ENCODE data around the gene LTBP1. TPM values are rescaled to one million over a fixed set of nuclear protein-coding genes. Genes with fewer than 3 reads are reported as not detected.

Gene LTBP1
- total RNA-seq, 2 donors from 2014 or later, result 25.9 to 99.8 TPM

DNA sequence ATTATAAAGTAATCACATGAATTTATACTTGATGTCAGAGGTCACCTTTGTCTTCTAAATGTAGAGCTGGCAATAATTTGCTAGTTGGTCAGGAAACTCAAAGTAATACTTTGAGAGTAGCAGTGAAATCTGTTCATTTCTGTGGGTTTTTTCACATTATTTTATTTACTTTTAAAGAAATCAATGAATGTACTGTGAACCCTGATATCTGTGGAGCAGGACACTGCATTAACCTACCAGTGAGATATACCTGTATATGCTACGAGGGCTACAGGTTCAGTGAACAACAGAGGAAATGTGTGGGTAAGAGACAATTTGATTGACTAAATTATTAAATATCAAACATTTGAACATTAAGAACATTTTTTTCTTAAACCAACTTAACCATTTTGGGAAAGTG, 326.7 kb downstream of the LTBP1 start:
- no peaks in the 10 kb centered on the region for H3K36me3 ChIP-seq
- WGBS, result 90% methylated on average over 1 of the region's 1 CpG
- no peak for TF ChIP-seq POLR2A (IDR thresholded peaks at IDR 0.05)
- no peak for TF ChIP-seq POLR2AphosphoS5 (IDR thresholded peaks at IDR 0.05)
- TF ChIP-seq, protein P1, sequence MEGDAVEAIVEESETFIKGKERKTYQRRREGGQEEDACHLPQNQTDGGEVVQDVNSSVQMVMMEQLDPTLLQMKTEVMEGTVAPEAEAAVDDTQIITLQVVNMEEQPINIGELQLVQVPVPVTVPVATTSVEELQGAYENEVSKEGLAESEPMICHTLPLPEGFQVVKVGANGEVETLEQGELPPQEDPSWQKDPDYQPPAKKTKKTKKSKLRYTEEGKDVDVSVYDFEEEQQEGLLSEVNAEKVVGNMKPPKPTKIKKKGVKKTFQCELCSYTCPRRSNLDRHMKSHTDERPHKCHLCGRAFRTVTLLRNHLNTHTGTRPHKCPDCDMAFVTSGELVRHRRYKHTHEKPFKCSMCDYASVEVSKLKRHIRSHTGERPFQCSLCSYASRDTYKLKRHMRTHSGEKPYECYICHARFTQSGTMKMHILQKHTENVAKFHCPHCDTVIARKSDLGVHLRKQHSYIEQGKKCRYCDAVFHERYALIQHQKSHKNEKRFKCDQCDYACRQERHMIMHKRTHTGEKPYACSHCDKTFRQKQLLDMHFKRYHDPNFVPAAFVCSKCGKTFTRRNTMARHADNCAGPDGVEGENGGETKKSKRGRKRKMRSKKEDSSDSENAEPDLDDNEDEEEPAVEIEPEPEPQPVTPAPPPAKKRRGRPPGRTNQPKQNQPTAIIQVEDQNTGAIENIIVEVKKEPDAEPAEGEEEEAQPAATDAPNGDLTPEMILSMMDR (IDR thresholded peaks at IDR 0.05), result no peak
- H3K4me3 ChIP-seq, result no peak overlapping the region
- no peaks in the 10 kb centered on the region for H3K27me3 ChIP-seq (replicated peaks; ENCODE audit: insufficient read depth)
- H3K4me1 ChIP-seq (replicated peaks), result no peaks in the 10 kb centered on the region
- intact Hi-C loops (cut with DNase I), result loop anchor here (5.0 to 10.0 kb wide), 2 partner anchors 91 to 501 kb away; no protein-coding TSS in a partner anchor
- H3K27ac ChIP-seq, result no peak overlapping the region
- DNase-seq (ENCODE audit: low spot score), result no peak
- H3K9me3 ChIP-seq, result no peaks in the 10 kb centered on the region

- intact Hi-C loops (cut with DNase I), result loop anchor here (5.0 to 10.0 kb wide), 2 partner anchors 90 to 502 kb away; no protein-coding TSS in a partner anchor
- no peaks in the 10 kb centered on the region for H3K4me1 ChIP-seq (replicated peaks)
These were observed 327.8 kb downstream of the LTBP1 start for GRCh38 chr2:33274524-33274923.

GRCh38 chr2:33275689-33276444, 329.1 kb downstream of the LTBP1 start:
- Histone ChIP-seq H3K4me3 (no peak overlapping the region), H3K9me3 (no peaks in the 10 kb centered on the region), H3K36me3 (no peaks in the 10 kb centered on the region), H3K27me3 (replicated peaks; ENCODE audit: insufficient read depth) (no peaks in the 10 kb centered on the region), H3K27ac (no peak overlapping the region), H3K4me1 (replicated peaks) (no peaks in the 10 kb centered on the region)
- WGBS, result 66% methylated on average over 12 of the region's 12 CpGs
- TF ChIP-seq, protein P1 (IDR thresholded peaks at IDR 0.05), result no peak
- TF ChIP-seq POLR2AphosphoS5 (IDR thresholded peaks at IDR 0.05) (no peak), POLR2A (IDR thresholded peaks at IDR 0.05) (no peak)
- intact Hi-C loops (cut with DNase I), result loop anchor here (10.0 kb wide), 1 partner anchor 89 kb away; no protein-coding TSS in a partner anchor
- no peak for DNase-seq (ENCODE audit: low spot score)

More at GRCh38 chr2:33274524-33274923, 327.8 kb downstream of the LTBP1 start:
- Histone ChIP-seq H3K27ac (no peak overlapping the region), H3K9me3 (no peaks in the 10 kb centered on the region), H3K36me3 (no peaks in the 10 kb centered on the region), H3K27me3 (replicated peaks; ENCODE audit: insufficient read depth) (no peaks in the 10 kb centered on the region), H3K4me3 (no peak overlapping the region)
- TF ChIP-seq POLR2AphosphoS5 (IDR thresholded peaks at IDR 0.05), result no peak
- TF ChIP-seq, protein P1 (IDR thresholded peaks at IDR 0.05), result no peak
- no peak for TF ChIP-seq POLR2A (IDR thresholded peaks at IDR 0.05)
- no peak for DNase-seq (ENCODE audit: low spot score)
- 95% methylated on average over 5 of the region's 5 CpGs for WGBS

GRCh38 chr2:33277002-33277426, 330.3 kb downstream of the LTBP1 start:
- WGBS, result 42% methylated on average over 5 of the region's 5 CpGs
- intact Hi-C loops (cut with DNase I), result loop anchor here (10.0 kb wide), 1 partner anchor 88 kb away; no protein-coding TSS in a partner anchor
- no peaks in the 10 kb centered on the region for H3K4me1 ChIP-seq (replicated peaks)
- H3K9me3 ChIP-seq, result no peaks in the 10 kb centered on the region
- no peak for DNase-seq (ENCODE audit: low spot score)
- H3K36me3 ChIP-seq, result no peaks in the 10 kb centered on the region
- no peak overlapping the region for H3K4me3 ChIP-seq
- no peaks in the 10 kb centered on the region for H3K27me3 ChIP-seq (replicated peaks; ENCODE audit: insufficient read depth)
- H3K27ac ChIP-seq, result peak overlapping the region in 1 of 2 donors; percentile 50
- TF ChIP-seq POLR2A (IDR thresholded peaks at IDR 0.05) (no peak), POLR2AphosphoS5 (IDR thresholded peaks at IDR 0.05) (no peak)
- TF ChIP-seq, protein P1 (IDR thresholded peaks at IDR 0.05), result no peak
